GM19397 (cell line): ENCODE data around the gene TBX2.
"Not testable (repeated sequence)": the region's sequence is repeated elsewhere in the genome, so short reads cannot be mapped to it uniquely, and the experiment has no call there.

Experiments used
- ATAC-seq: cut with Tn5 transposase; IDR thresholded peaks from one replicate; pipeline ENCODE4 v1.9.1; 2021; ENCODE audit warnings: mild to moderate bottlenecking, moderate library complexity; ENCODE audit not compliant: unreplicated experiment

The TBX2 gene

GRCh38 chr17:61427567-61427966 lies 27.9 kb downstream of the TBX2 start:
- no peak for ATAC-seq

GRCh38 chr17:61429274-61429673 lies 29.6 kb downstream of the TBX2 start:
- no peak for ATAC-seq

- ATAC-seq = not testable (repeated sequence)
Observed at GRCh38 chr17:61429831-61430230, 30.2 kb downstream of the TBX2 start.

GRCh38 chr17:61431594-61432311 lies 32.1 kb downstream of the TBX2 start:
- ATAC-seq = no peak

- ATAC-seq = no peak
Observed at GRCh38 chr17:61436273-61436672, 36.6 kb downstream of the TBX2 start.

- no peak for ATAC-seq
Observed at GRCh38 chr17:61436995-61437704, 37.5 kb downstream of the TBX2 start.

- no peak for ATAC-seq
Observed at GRCh38 chr17:61440697-61441096, 41.1 kb downstream of the TBX2 start.

GRCh38 chr17:61441507-61441906 lies 41.9 kb downstream of the TBX2 start:
- not testable (repeated sequence) for ATAC-seq

GRCh38 chr17:61442136-61442775 lies 42.6 kb downstream of the TBX2 start:
- no peak for ATAC-seq

- ATAC-seq = no peak
Observed at GRCh38 chr17:61442878-61443474, 43.3 kb downstream of the TBX2 start.

GRCh38 chr17:61443475-61443882 lies 43.8 kb downstream of the TBX2 start:
- no peak for ATAC-seq

GRCh38 chr17:61444075-61444474 lies 44.4 kb downstream of the TBX2 start:
- no peak for ATAC-seq

GRCh38 chr17:61444831-61445230 lies 45.2 kb downstream of the TBX2 start:
- ATAC-seq = no peak

GRCh38 chr17:61447358-61447757 lies 47.7 kb downstream of the TBX2 start:
- no peak for ATAC-seq

- ATAC-seq = no peak
Observed at GRCh38 chr17:61448042-61448441, 48.4 kb downstream of the TBX2 start.

GRCh38 chr17:61449140-61449539 lies 49.5 kb downstream of the TBX2 start:
- not testable (repeated sequence) for ATAC-seq

GRCh38 chr17:61449707-61450640 lies 50.3 kb downstream of the TBX2 start:
- no peak for ATAC-seq

- ATAC-seq = no peak
Observed at GRCh38 chr17:61450641-61451537, 51.2 kb downstream of the TBX2 start.

GRCh38 chr17:61451538-61452300 lies 52.1 kb downstream of the TBX2 start:
- no peak for ATAC-seq
